ENCODE results near the gene PPT1. TPM values are rescaled to one million over a fixed set of nuclear protein-coding genes. Genes with fewer than 3 reads are reported as not detected.
A peak's percentile ranks its signal among the peaks of the same experiment; 100 is the strongest.

PPT1 gene
- total and polyA plus RNA-seq, 3 experiments from 2014 or later, result 114 to 138 (median 130) TPM

- peaks cover 37 to 53% (median 45%) of the 10 kb centered on the region in 3 donors for H3K4me1 Mint-ChIP-seq
- no peaks in the 10 kb centered on the region for H3K36me3 ChIP-seq (ENCODE audit: insufficient read depth, low read length)
- ChIA-PET POLR2A (interaction anchor here (0.8 kb wide), 1 partner anchor 9 kb away, joined by 3 read pairs; no protein-coding TSS in a partner anchor), CTCF (interaction anchor here (0.6 to 3.1 kb wide), 20 partner anchors 10 to 233 kb away, joined by 3 to 31 read pairs (median 4); partner anchors contain the start of gene MYCL)
- H3K9me3 Mint-ChIP-seq, result no peaks in the 10 kb centered on the region
- H3K27me3 Mint-ChIP-seq, result peaks cover 0 to 1% of the 10 kb centered on the region in 2 donors
- H3K36me3 Mint-ChIP-seq, result no peaks in the 10 kb centered on the region
- no peaks in the 10 kb centered on the region for H3K27me3 ChIP-seq (ENCODE audit: insufficient read depth, low read length, poor library complexity, severe bottlenecking)
- H3K4me3 Mint-ChIP-seq, result peak overlapping the region in 1 of 7 donors; percentile 1
- no peak overlapping the region for H3K27ac ChIP-seq (ENCODE audit: low read depth, low read length)
- H3K4me3 ChIP-seq (ENCODE audit: low read length), result no peak overlapping the region
- H3K27ac Mint-ChIP-seq, result peak overlapping the region in 6 of 8 donors; percentile 12 to 89 (median 70)
- peaks cover 50% of the 10 kb centered on the region for H3K4me1 ChIP-seq (ENCODE audit: insufficient read depth, low read length)
- peak; percentile 21 to 66 (median 38) for DNase-seq
- H3K9me3 ChIP-seq (ENCODE audit: low read length), result no peaks in the 10 kb centered on the region
These were observed 64.7 kb downstream of the PPT1 start for GRCh38 chr1:40032240-40032891.

DNA sequence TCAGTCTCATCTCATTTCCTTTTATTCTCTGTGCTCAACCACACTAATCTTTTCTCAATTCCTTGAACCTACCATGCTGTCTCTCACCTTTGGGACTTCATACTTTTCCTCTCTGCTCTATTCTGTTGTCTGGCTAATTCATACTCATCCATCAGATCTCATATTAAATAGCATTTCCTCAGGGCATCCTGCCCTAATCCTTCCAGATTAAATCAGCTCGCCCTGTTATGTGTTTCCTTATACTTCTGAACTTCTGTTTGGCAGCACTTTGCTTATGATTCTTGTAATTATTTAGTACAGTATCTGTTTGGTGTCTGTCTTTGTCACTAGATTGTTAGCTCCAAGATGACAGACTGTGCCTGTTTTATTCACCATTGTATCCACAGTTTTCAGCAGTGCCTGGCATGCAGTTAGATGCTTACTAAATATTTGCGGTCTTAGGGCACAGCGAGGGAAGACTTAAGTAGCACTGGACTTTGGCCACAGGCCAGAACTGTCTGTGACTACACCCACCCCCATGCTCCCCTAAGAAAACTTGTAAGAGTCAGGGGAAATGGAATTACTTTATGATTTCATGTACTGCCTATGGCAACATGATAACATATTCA is 66.4 kb downstream of the PPT1 start:
- Mint-ChIP-seq H3K27me3 (peaks cover 0 to 1% of the 10 kb centered on the region in 2 donors), H3K9me3 (peaks cover 0 to 2% (median 0%) of the 10 kb centered on the region in 5 donors), H3K36me3 (no peaks in the 10 kb centered on the region), H3K27ac (peak overlapping the region in 1 of 8 donors; percentile 2), H3K4me1 (peaks cover 32 to 41% (median 33%) of the 10 kb centered on the region in 3 donors), H3K4me3 (no peak overlapping the region)
- no peak overlapping the region for H3K4me3 ChIP-seq (ENCODE audit: low read length)
- H3K9me3 ChIP-seq (ENCODE audit: low read length), result no peaks in the 10 kb centered on the region
- H3K27me3 ChIP-seq (ENCODE audit: insufficient read depth, low read length, poor library complexity, severe bottlenecking), result no peaks in the 10 kb centered on the region
- CTCF ChIA-PET, result interaction anchor here (1.7 to 3.3 kb wide), 4 partner anchors 9 to 111 kb away, joined by 6 to 17 read pairs (median 10); no protein-coding TSS in a partner anchor
- H3K27ac ChIP-seq (ENCODE audit: low read depth, low read length), result no peak overlapping the region
- peaks cover 37% of the 10 kb centered on the region for H3K4me1 ChIP-seq (ENCODE audit: insufficient read depth, low read length)
- no peaks in the 10 kb centered on the region for H3K36me3 ChIP-seq (ENCODE audit: insufficient read depth, low read length)
- no peak for DNase-seq
- POLR2A ChIA-PET, result interaction anchor here (0.6 kb wide), 1 partner anchor 49 kb away, joined by 3 read pairs; no protein-coding TSS in a partner anchor

DNA sequence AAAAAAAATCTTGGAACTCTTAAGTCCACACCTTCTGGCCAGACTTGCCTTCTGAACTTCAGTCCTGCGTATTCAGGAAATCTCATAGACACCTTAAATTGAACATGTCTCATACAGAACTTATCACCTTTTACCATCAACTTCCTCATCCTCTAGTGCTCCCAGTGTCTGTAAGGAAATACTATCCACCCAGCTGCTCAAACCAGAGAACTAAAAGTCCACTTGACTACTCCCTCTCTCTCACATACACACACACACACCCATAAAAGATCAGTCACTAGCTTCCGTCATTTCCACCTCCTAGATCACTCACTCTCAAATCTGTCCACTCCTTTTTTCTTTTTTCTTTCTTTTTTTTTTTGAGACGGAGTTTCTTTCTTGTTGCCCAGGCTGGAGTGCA is 67.4 kb downstream of the PPT1 start:
- CTCF ChIA-PET, result interaction anchor here (1.7 to 3.3 kb wide), 2 partner anchors 10 to 110 kb away, joined by 6 to 12 read pairs; no protein-coding TSS in a partner anchor
- DNase-seq, result no peak
- H3K4me1 ChIP-seq (ENCODE audit: insufficient read depth, low read length), result peaks cover 27% of the 10 kb centered on the region
- Mint-ChIP-seq H3K9me3 (peaks cover 0 to 2% (median 0%) of the 10 kb centered on the region in 5 donors), H3K4me3 (peak overlapping the region in 1 of 7 donors; percentile 10), H3K36me3 (no peaks in the 10 kb centered on the region), H3K27me3 (peaks cover 0 to 1% of the 10 kb centered on the region in 2 donors), H3K4me1 (peaks cover 25 to 33% (median 26%) of the 10 kb centered on the region in 3 donors), H3K27ac (peak overlapping the region in 5 of 8 donors; percentile 4 to 87 (median 76))
- H3K4me3 ChIP-seq (ENCODE audit: low read length), result no peak overlapping the region
- H3K9me3 ChIP-seq (ENCODE audit: low read length), result no peaks in the 10 kb centered on the region
- no peaks in the 10 kb centered on the region for H3K36me3 ChIP-seq (ENCODE audit: insufficient read depth, low read length)
- no peaks in the 10 kb centered on the region for H3K27me3 ChIP-seq (ENCODE audit: insufficient read depth, low read length, poor library complexity, severe bottlenecking)
- H3K27ac ChIP-seq (ENCODE audit: low read depth, low read length), result no peak overlapping the region
- POLR2A ChIA-PET, result no interaction called here

DNA sequence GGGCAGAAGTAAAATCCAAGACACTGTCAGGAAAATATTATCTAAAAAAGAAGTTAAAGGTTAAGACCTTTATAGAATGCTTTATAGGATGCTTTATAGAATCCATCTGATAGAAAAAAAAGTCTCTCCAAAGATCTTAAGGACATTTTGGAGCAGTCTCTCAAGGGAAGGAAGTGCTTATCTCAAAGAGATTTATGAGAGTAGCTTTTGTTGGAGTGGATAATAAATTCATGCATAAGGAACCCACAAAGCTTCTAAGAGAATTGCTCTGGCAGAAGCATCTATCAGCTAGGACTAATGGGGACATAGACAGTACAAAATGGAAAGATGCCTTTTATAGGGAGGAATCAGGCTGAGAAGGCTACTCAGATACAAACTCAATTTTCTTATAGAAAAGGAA is 69.4 kb downstream of the PPT1 start:
- Histone ChIP-seq H3K27ac (ENCODE audit: low read depth, low read length) (no peak overlapping the region), H3K4me3 (ENCODE audit: low read length) (no peak overlapping the region), H3K36me3 (ENCODE audit: insufficient read depth, low read length) (no peaks in the 10 kb centered on the region), H3K9me3 (ENCODE audit: low read length) (no peaks in the 10 kb centered on the region), H3K4me1 (ENCODE audit: insufficient read depth, low read length) (peaks cover 16% of the 10 kb centered on the region), H3K27me3 (ENCODE audit: insufficient read depth, low read length, poor library complexity, severe bottlenecking) (no peaks in the 10 kb centered on the region)
- DNase-seq, result no peak
- H3K27ac Mint-ChIP-seq, result peak overlapping the region in 1 of 8 donors; percentile 77
- H3K36me3 Mint-ChIP-seq, result peaks cover 0 to 9% (median 0%) of the 10 kb centered on the region in 3 donors
- peaks cover 4 to 8% of the 10 kb centered on the region in 2 donors for H3K27me3 Mint-ChIP-seq
- H3K4me1 Mint-ChIP-seq, result peaks cover 10 to 20% (median 16%) of the 10 kb centered on the region in 3 donors
- ChIA-PET POLR2A (no interaction called here), CTCF (interaction anchor here (0.9 to 3.3 kb wide), 3 partner anchors 12 to 108 kb away, joined by 3 to 12 read pairs (median 4); no protein-coding TSS in a partner anchor)
- H3K4me3 Mint-ChIP-seq, result no peak overlapping the region
- H3K9me3 Mint-ChIP-seq, result peaks cover 2 to 10% (median 5%) of the 10 kb centered on the region in 5 donors

GRCh38 chr1:40024671-40025070 is 72.4 kb downstream of the PPT1 start:
- no peak for DNase-seq
- Histone ChIP-seq H3K4me1 (ENCODE audit: insufficient read depth, low read length) (peaks cover 4% of the 10 kb centered on the region), H3K4me3 (ENCODE audit: low read length) (no peak overlapping the region), H3K9me3 (ENCODE audit: low read length) (no peaks in the 10 kb centered on the region), H3K36me3 (ENCODE audit: insufficient read depth, low read length) (no peaks in the 10 kb centered on the region), H3K27me3 (ENCODE audit: insufficient read depth, low read length, poor library complexity, severe bottlenecking) (no peaks in the 10 kb centered on the region), H3K27ac (ENCODE audit: low read depth, low read length) (no peak overlapping the region)
- Mint-ChIP-seq H3K4me1 (peaks cover 3 to 4% (median 3%) of the 10 kb centered on the region in 3 donors), H3K27me3 (peaks cover 5 to 8% of the 10 kb centered on the region in 2 donors), H3K9me3 (peaks cover 2 to 10% (median 5%) of the 10 kb centered on the region in 5 donors), H3K27ac (no peak overlapping the region), H3K36me3 (peaks cover 0 to 9% (median 0%) of the 10 kb centered on the region in 3 donors), H3K4me3 (no peak overlapping the region)
- ChIA-PET CTCF (no interaction called here), POLR2A (no interaction called here)

GRCh38 chr1:40023379-40023944 is 73.6 kb downstream of the PPT1 start:
- no peak for DNase-seq
- Histone ChIP-seq H3K36me3 (ENCODE audit: insufficient read depth, low read length) (no peaks in the 10 kb centered on the region), H3K27me3 (ENCODE audit: insufficient read depth, low read length, poor library complexity, severe bottlenecking) (no peaks in the 10 kb centered on the region), H3K9me3 (ENCODE audit: low read length) (no peaks in the 10 kb centered on the region), H3K4me3 (ENCODE audit: low read length) (no peak overlapping the region), H3K27ac (ENCODE audit: low read depth, low read length) (no peak overlapping the region), H3K4me1 (ENCODE audit: insufficient read depth, low read length) (no peaks in the 10 kb centered on the region)
- Mint-ChIP-seq H3K27ac (peak overlapping the region in 1 of 8 donors; percentile 67), H3K4me1 (no peaks in the 10 kb centered on the region), H3K36me3 (peaks cover 0 to 13% (median 0%) of the 10 kb centered on the region in 3 donors), H3K4me3 (no peak overlapping the region), H3K9me3 (peaks cover 2 to 10% (median 5%) of the 10 kb centered on the region in 5 donors), H3K27me3 (peaks cover 6 to 14% of the 10 kb centered on the region in 2 donors)
- CTCF ChIA-PET, result no interaction called here
- POLR2A ChIA-PET, result no interaction called here
